ENCODE measurements around the gene ROPN1B. TPM values are rescaled to one million over a fixed set of nuclear protein-coding genes. Genes with fewer than 3 reads are reported as not detected.

The ROPN1B gene
- total RNA-seq, 1 donor from 2014 or later, result not detected

DNA sequence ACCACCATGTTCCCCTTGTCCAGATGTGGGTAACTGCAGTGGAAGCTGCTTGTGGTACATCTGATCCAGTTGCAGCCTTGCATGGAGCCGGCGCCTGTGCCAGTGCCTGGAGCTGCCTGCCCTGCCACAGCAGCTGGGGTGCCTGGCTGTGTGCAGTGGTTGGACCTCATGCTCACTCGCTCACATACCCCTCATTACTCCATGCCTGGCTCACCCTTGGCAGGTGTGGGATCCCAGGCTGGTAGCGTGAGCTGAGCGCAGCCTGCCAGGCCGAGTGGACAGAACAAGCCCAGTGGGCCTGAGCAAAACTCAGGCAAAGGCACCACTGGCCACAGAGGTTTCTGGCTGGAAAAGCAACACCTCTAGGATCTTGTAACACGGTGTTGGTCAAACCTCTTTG is 35.7 kb downstream of the ROPN1B start:
- DNase-seq (ENCODE audit: extremely low spot score, unreplicated experiment), result no peak
- Mint-ChIP-seq H3K36me3 (ENCODE audit: unreplicated experiment) (peaks cover 24% of the 10 kb centered on the region), H3K4me1 (ENCODE audit: unreplicated experiment) (no peaks in the 10 kb centered on the region), H3K27me3 (ENCODE audit: unreplicated experiment) (no peaks in the 10 kb centered on the region), H3K4me3 (ENCODE audit: unreplicated experiment) (no peak overlapping the region), H3K27ac (ENCODE audit: unreplicated experiment) (no peak overlapping the region), H3K9me3 (ENCODE audit: unreplicated experiment) (peaks cover 9% of the 10 kb centered on the region)
- TF ChIP-seq, protein P1, sequence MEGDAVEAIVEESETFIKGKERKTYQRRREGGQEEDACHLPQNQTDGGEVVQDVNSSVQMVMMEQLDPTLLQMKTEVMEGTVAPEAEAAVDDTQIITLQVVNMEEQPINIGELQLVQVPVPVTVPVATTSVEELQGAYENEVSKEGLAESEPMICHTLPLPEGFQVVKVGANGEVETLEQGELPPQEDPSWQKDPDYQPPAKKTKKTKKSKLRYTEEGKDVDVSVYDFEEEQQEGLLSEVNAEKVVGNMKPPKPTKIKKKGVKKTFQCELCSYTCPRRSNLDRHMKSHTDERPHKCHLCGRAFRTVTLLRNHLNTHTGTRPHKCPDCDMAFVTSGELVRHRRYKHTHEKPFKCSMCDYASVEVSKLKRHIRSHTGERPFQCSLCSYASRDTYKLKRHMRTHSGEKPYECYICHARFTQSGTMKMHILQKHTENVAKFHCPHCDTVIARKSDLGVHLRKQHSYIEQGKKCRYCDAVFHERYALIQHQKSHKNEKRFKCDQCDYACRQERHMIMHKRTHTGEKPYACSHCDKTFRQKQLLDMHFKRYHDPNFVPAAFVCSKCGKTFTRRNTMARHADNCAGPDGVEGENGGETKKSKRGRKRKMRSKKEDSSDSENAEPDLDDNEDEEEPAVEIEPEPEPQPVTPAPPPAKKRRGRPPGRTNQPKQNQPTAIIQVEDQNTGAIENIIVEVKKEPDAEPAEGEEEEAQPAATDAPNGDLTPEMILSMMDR (IDR thresholded peaks at IDR 0.05), result no peak

DNA sequence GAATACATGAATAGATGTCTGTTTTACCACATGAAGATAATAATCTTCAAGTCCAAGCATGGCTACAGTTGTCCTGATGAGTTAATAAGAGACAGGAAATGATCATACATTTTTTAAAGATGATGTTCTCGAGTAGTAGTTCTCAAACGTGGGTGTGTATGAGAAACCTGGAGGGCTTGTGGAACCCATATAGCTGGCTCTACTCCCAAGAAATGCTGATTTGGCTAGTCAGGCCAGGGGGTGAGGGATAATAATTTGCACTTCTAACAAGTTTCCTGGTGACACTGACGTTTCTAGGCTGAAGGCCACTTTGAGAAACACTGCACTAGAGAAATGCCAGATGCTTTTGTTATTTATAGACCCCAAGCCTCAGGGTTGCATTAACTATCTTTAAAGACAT is 37.0 kb downstream of the ROPN1B start:
- H3K4me3 Mint-ChIP-seq (ENCODE audit: unreplicated experiment), result no peak overlapping the region
- DNase-seq (ENCODE audit: extremely low spot score, unreplicated experiment), result no peak
- no peaks in the 10 kb centered on the region for H3K4me1 Mint-ChIP-seq (ENCODE audit: unreplicated experiment)
- no peaks in the 10 kb centered on the region for H3K27me3 Mint-ChIP-seq (ENCODE audit: unreplicated experiment)
- TF ChIP-seq, protein P1 (IDR thresholded peaks at IDR 0.05), result no peak
- peaks cover 29% of the 10 kb centered on the region for H3K36me3 Mint-ChIP-seq (ENCODE audit: unreplicated experiment)
- no peak overlapping the region for H3K27ac Mint-ChIP-seq (ENCODE audit: unreplicated experiment)
- peaks cover 6% of the 10 kb centered on the region for H3K9me3 Mint-ChIP-seq (ENCODE audit: unreplicated experiment)

DNA sequence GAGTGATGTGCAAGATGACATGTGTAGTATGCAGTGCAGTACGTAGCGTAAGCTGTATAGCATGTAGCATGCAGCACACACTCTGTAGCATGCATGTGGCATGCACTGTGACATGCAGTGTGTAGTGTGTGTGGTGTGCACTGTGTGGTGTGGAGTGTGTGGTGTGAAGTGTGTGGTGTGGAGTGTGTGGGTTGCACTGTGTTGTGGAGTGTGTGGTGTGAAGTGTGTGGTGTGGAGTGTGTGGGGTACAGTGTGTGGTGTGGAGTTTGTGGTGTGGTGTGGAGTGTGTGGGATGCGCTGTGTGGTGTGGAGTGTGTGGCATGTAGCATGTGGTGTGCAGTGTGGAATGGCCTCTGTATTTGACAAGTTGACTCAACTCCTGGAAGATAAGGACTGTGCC is 39.2 kb downstream of the ROPN1B start:
- H3K9me3 Mint-ChIP-seq (ENCODE audit: unreplicated experiment), result no peaks in the 10 kb centered on the region
- H3K4me3 Mint-ChIP-seq (ENCODE audit: unreplicated experiment), result no peak overlapping the region
- TF ChIP-seq, protein P1 (IDR thresholded peaks at IDR 0.05), result no peak
- H3K27me3 Mint-ChIP-seq (ENCODE audit: unreplicated experiment), result no peaks in the 10 kb centered on the region
- no peak for DNase-seq (ENCODE audit: extremely low spot score, unreplicated experiment)
- H3K36me3 Mint-ChIP-seq (ENCODE audit: unreplicated experiment), result peaks cover 49% of the 10 kb centered on the region
- H3K27ac Mint-ChIP-seq (ENCODE audit: unreplicated experiment), result no peak overlapping the region
- peaks cover 3% of the 10 kb centered on the region for H3K4me1 Mint-ChIP-seq (ENCODE audit: unreplicated experiment)

DNA sequence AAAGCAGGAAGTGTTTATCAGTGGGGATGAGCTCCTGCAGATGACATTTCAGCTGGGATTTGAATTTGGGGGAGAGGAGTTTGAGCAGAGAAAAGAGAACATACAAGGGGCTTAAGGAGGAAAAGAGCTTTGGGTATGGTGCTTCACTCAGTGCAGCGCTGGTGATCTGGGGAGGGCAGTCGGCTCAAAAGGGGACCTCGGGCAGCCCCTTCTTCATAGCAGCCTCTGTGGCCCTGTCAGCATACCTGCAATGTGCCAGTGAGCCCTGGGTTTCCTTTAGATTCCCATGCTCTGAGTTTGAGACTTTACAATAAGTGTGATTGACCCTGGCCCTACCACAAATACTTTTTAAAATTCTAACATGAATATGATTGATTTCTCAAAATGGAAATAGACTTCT is 40.2 kb downstream of the ROPN1B start:
- TF ChIP-seq, protein P1 (IDR thresholded peaks at IDR 0.05), result no peak

DNA sequence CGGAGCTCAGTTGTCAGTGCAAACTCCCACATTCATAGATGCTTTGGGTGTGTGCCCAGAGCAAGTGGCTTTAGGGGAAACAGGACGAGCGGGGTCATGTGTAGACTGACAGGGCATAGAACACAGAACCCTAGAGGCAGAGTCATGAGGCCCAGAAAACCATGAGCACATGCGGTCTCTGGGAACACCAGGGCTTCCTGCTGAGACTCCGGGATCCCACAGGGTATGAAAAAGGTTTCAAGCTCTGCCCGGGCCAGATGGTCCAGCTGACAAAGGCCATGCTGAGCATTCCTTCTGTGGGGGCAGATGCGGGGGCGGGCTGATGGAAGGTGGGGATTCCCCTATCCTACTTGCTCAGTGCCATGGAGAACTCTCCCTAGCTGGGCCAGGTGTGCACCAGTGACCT is 44.8 kb downstream of the ROPN1B start:
- no peaks in the 10 kb centered on the region for H3K27me3 Mint-ChIP-seq (ENCODE audit: unreplicated experiment)
- H3K4me1 Mint-ChIP-seq (ENCODE audit: unreplicated experiment), result peaks cover 18% of the 10 kb centered on the region
- TF ChIP-seq, protein P1 (IDR thresholded peaks at IDR 0.05), result no peak
- no peaks in the 10 kb centered on the region for H3K9me3 Mint-ChIP-seq (ENCODE audit: unreplicated experiment)
- peak; percentile 80 for DNase-seq (ENCODE audit: extremely low spot score, unreplicated experiment)
- H3K27ac Mint-ChIP-seq (ENCODE audit: unreplicated experiment), result peak overlapping the region; percentile 14
- H3K4me3 Mint-ChIP-seq (ENCODE audit: unreplicated experiment), result no peak overlapping the region
- H3K36me3 Mint-ChIP-seq (ENCODE audit: unreplicated experiment), result peaks cover 38% of the 10 kb centered on the region

More for the DNA sequence above, 40.2 kb downstream of the ROPN1B start:
- Mint-ChIP-seq H3K36me3 (ENCODE audit: unreplicated experiment) (peaks cover 49% of the 10 kb centered on the region), H3K27me3 (ENCODE audit: unreplicated experiment) (no peaks in the 10 kb centered on the region), H3K4me1 (ENCODE audit: unreplicated experiment) (peaks cover 12% of the 10 kb centered on the region), H3K9me3 (ENCODE audit: unreplicated experiment) (no peaks in the 10 kb centered on the region), H3K4me3 (ENCODE audit: unreplicated experiment) (no peak overlapping the region), H3K27ac (ENCODE audit: unreplicated experiment) (no peak overlapping the region)
- no peak for DNase-seq (ENCODE audit: extremely low spot score, unreplicated experiment)
